Spleen (tissue), 11 donors: ENCODE data around the gene FNBP1. TPM values are rescaled to one million over a fixed set of nuclear protein-coding genes. Genes with fewer than 3 reads are reported as not detected.
A peak's percentile ranks its signal among the peaks of the same experiment; 100 is the strongest.

Source experiments
- DNase-seq: peaks from one replicate; pipeline ENCODE4 v3.0.0-alpha.2; 2020
- H3K27ac ChIP-seq, 8 donors: fragments of 200-600 bp; sonication (generic) in 7 of 8; 1 replicate in 4 of 8; 2 replicates in 4 of 8; pipeline versions ENCODE4 v1.5.0 to v1.8.0; 2016 to 2021; ENCODE audit warnings: inconsistent platforms in 4 of 8, mild to moderate bottlenecking in 4 of 8, moderate library complexity in 1 of 8
- H3K27me3 ChIP-seq, 7 donors: fragments of 200-600 bp; sonication (generic) in 6 of 7; replicated peaks in 1 of 7; 1 replicate in 4 of 7; 2 replicates in 3 of 7; pipeline versions ENCODE4 v1.5.0 to v1.8.0; 2016 to 2021; ENCODE audit warnings: inconsistent platforms in 3 of 7, mild to moderate bottlenecking in 1 of 7
- H3K36me3 ChIP-seq, 6 donors: fragments of 200-600 bp; sonication (generic) in 5 of 6; 1 replicate in 4 of 6; 2 replicates in 2 of 6; pipeline versions ENCODE4 v1.5.0 to v1.8.0; 2016 to 2021; ENCODE audit warnings: inconsistent platforms in 2 of 6
- H3K4me1 ChIP-seq, 6 donors: fragments of 200-600 bp; sonication (generic) in 5 of 6; 1 replicate in 3 of 6; 2 replicates in 3 of 6; pipeline versions ENCODE4 v1.5.0 to v1.8.0; 2016 to 2021; ENCODE audit warnings: inconsistent platforms in 3 of 6
- H3K4me3 ChIP-seq, 8 donors: fragments of 200-600 bp; sonication (generic) in 7 of 8; 1 replicate in 4 of 8; 2 replicates in 4 of 8; pipeline versions ENCODE4 v1.5.0 to v1.8.0; 2016 to 2021; ENCODE audit warnings: inconsistent platforms in 4 of 8, mild to moderate bottlenecking in 4 of 8, moderate library complexity in 2 of 8
- H3K9me3 ChIP-seq, 8 donors: fragments of 200-600 bp; sonication (generic) in 7 of 8; 1 replicate in 4 of 8; 2 replicates in 4 of 8; pipeline versions ENCODE4 v1.5.0 to v1.8.0; 2016 to 2021; ENCODE audit warnings: inconsistent platforms in 4 of 8
- CTCF ChIP-seq, 11 experiments: fragments of 200-600 bp in 7 of 11; fragments of 450-650 bp in 4 of 11; sonication (generic) in 4 of 11; IDR thresholded peaks in 8 of 11; conservative IDR thresholded peaks in 3 of 11; 1 replicate in 7 of 11; 2 replicates in 4 of 11; pipeline versions ENCODE4 v1.4.0 to v1.8.0; 2016 to 2021; ENCODE audit warnings: antibody characterized with exemption in 11 of 11, inconsistent platforms in 4 of 11, mild to moderate bottlenecking in 1 of 11
- POLR2A ChIP-seq, 3 donors: fragments of 450-650 bp; IDR thresholded peaks; one replicate each; pipeline ENCODE4 v1.5.1; 2017; ENCODE audit warnings: antibody characterized with exemption in 3 of 3, mild to moderate bottlenecking in 1 of 3
- POLR2AphosphoS5 ChIP-seq, 3 donors: sonication (generic); formaldehyde crosslinking; IDR thresholded peaks; one replicate each; pipeline ENCODE4 v1.5.1; 2017; ENCODE audit warnings: antibody characterized with exemption in 3 of 3
- whole genome bisulfite sequencing, 5 donors: extraction: QIAGEN DNeasy Blood & Tissue Kit in 3 of 5; methylation state at CpG; one replicate each; pipeline versions ENCODE4 v1.1.5 to v1.1.7; 2013 to 2018; 5-methylcytosine and 5-hydroxymethylcytosine counted together
- intact Hi-C: fragments of 100-400 bp; cut with DNase I; formaldehyde crosslinking; loops from one replicate; pipeline ENCODE4 v1.15.0; 2023; ENCODE audit warnings: low total_unique reads
- polyA plus RNA-seq, 3 donors: library from polyadenylated mRNA; stranded (reverse); fragments of 200-250 nt; gene quantifications; one replicate each; pipeline ENCODE4 v1.2.1, GENCODE V29; 2013
- total RNA-seq, 7 donors: library from RNA; depleted of rRNA in 3 of 7; stranded (reverse); fragments of >200 nt in 3 of 7; fragmentation: NEBNext Ultra II Directional in 4 of 7; extraction: Animal tissue kit (Norgen Biotek cat#: 25700) in 4 of 7; gene quantifications; one replicate each; pipeline versions ENCODE4 v1.1.0 to v1.2.1, GENCODE V29; 2016 to 2021
- donor health status: healthy with polysubstance abuse.
- donor health status: DM: no; HTN: no; CAD: no; lungs with moderate emphysema.
- donor health status: DM: no; HTN: no; CAD: no.
- donor health status: Bipolar disorder and iron deficiency.
- donor health status: healthy.
- donor health status: DM: no; HTN: no; CAD: no.
- donor health status: DM: yes; HTN: yes; CAD: no.

The FNBP1 gene
- total and polyA plus RNA-seq, 10 donors, result 40.6 to 156 (median 146) TPM

DNA sequence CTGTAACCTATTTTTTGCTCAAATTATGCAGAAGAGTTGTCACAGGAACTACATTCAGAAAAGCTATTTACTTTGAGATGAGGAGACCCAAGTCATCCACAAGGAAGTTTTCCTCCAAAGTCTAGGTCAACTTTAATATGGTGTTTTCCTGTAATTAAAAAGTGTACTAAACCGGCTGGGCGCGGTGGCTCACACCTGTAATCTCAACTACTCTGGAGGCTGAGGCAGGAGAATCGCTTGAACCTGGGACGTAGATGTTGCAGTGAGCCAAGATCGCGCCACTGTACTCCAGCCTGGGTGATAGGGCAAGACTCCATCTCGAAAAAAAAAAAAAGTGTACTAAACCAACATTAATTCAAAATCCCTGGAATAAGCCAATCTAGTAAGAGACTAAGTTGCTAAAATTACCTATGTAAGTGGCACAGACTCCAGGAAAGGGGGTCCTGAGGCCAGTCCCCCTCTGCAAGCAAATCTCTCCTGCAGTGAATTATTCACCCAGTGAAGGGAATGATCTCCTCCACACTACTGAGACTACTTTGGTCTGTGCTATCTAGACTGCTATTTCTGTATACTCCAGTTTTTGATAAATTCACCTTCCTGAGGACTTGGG, 38.9 kb downstream of the FNBP1 start:
- 70 to 95% (median 80%) methylated on average over 8 of the region's 8 CpGs for WGBS, 5 donors
- H3K36me3 ChIP-seq, result peaks cover 0 to 39% (median 0%) of the 10 kb centered on the region in 6 donors
- TF ChIP-seq POLR2AphosphoS5 (IDR thresholded peaks at IDR 0.05) (no peak), CTCF (IDR thresholded peaks at IDR 0.05 in 8 of 11, conservative IDR thresholded peaks at IDR 0.05 in 3 of 11) (no peak), POLR2A (IDR thresholded peaks at IDR 0.05) (no peak)

DNA sequence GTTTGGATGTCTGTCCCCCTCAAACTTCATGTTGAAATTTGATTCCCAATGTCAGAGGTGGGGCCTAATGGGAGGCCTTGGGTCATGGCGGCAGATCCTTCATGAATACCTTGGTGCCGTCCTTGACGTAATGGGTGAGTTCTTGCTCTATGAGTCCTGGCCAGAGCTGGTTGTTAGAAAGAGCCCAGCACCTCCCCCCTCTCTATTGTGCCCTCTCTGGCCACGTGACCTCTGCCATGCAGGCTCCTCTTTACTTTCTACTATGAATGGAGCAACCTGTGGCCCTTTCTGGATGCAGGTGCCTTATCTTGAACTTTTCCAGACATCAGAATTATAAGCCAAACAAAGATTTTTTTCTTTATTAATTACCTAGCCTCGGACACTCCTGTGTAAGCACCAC, 40.7 kb downstream of the FNBP1 start:
- DNase-seq, result no peak
- H3K4me1 ChIP-seq, result peaks cover 23 to 99% (median 88%) of the 10 kb centered on the region in 6 donors
- H3K36me3 ChIP-seq, result peaks cover 0 to 39% (median 0%) of the 10 kb centered on the region in 6 donors
- H3K27ac ChIP-seq, result peak overlapping the region in 3 of 8 donors; percentile 25 to 86 (median 77)
- TF ChIP-seq POLR2A (IDR thresholded peaks at IDR 0.05) (no peak), POLR2AphosphoS5 (IDR thresholded peaks at IDR 0.05) (no peak), CTCF (IDR thresholded peaks at IDR 0.05 in 8 of 11, conservative IDR thresholded peaks at IDR 0.05 in 3 of 11) (no peak)
- no peaks in the 10 kb centered on the region for H3K9me3 ChIP-seq
- intact Hi-C loops, result no loop called here
- H3K27me3 ChIP-seq, result no peaks in the 10 kb centered on the region
- 88 to 95% (median 91%) methylated on average over 5 of the region's 5 CpGs for WGBS, 5 donors
- no peak overlapping the region for H3K4me3 ChIP-seq

More for the DNA sequence above, 38.9 kb downstream of the FNBP1 start:
- H3K9me3 ChIP-seq, result no peaks in the 10 kb centered on the region
- intact Hi-C loops, result no loop called here
- H3K4me1 ChIP-seq, result peaks cover 23 to 100% (median 89%) of the 10 kb centered on the region in 6 donors
- peak overlapping the region in 6 of 8 donors; percentile 2 to 86 (median 56) for H3K27ac ChIP-seq
- no peaks in the 10 kb centered on the region for H3K27me3 ChIP-seq
- H3K4me3 ChIP-seq, result no peak overlapping the region
- no peak for DNase-seq

DNA sequence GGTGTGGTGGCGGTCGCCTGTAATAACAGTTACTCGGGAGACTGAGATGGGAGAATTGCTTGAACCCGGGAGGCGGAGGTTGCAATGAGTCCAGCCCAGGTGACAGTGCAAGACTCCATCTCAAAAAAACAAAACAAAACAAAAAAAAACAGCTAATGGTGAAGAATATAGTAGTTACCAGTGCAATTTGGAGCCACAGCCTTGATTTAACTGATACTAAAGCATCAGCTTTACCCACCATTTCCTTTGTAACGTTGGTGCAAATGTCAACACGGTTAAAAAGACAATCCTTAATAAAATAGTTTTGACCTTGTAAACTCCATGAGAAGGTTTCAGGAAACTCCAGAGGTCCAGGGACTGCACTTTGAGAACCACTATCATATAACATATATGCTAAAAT, 41.8 kb downstream of the FNBP1 start:
- no peak for TF ChIP-seq POLR2AphosphoS5 (IDR thresholded peaks at IDR 0.05)
- TF ChIP-seq POLR2A (IDR thresholded peaks at IDR 0.05), result no peak
- TF ChIP-seq CTCF (IDR thresholded peaks at IDR 0.05 in 8 of 11, conservative IDR thresholded peaks at IDR 0.05 in 3 of 11), result no peak
- intact Hi-C loops, result no loop called here
- DNase-seq, result no peak
- Histone ChIP-seq H3K4me1 (peaks cover 28 to 99% (median 88%) of the 10 kb centered on the region in 6 donors), H3K27ac (peak overlapping the region in 4 of 8 donors; percentile 86 to 91 (median 88)), H3K27me3 (no peaks in the 10 kb centered on the region), H3K36me3 (peaks cover 0 to 39% (median 0%) of the 10 kb centered on the region in 6 donors), H3K9me3 (no peaks in the 10 kb centered on the region), H3K4me3 (no peak overlapping the region)
- 58 to 77% (median 66%) methylated on average over 7 of the region's 7 CpGs for WGBS, 5 donors

- peaks cover 0 to 37% (median 2%) of the 10 kb centered on the region in 6 donors for H3K36me3 ChIP-seq
- H3K4me3 ChIP-seq, result no peak overlapping the region
- intact Hi-C loops, result no loop called here
- H3K4me1 ChIP-seq, result peaks cover 29 to 99% (median 90%) of the 10 kb centered on the region in 6 donors
- H3K27ac ChIP-seq, result peak overlapping the region in 5 of 8 donors; percentile 7 to 91 (median 88)
- DNase-seq, result no peak
- no peak for TF ChIP-seq CTCF (IDR thresholded peaks at IDR 0.05 in 8 of 11, conservative IDR thresholded peaks at IDR 0.05 in 3 of 11)
- no peak for TF ChIP-seq POLR2A (IDR thresholded peaks at IDR 0.05)
- no peak for TF ChIP-seq POLR2AphosphoS5 (IDR thresholded peaks at IDR 0.05)
- 57 to 79% (median 66%) methylated on average over 5 of the region's 5 CpGs for WGBS, 5 donors
- no peaks in the 10 kb centered on the region for H3K9me3 ChIP-seq
- H3K27me3 ChIP-seq, result no peaks in the 10 kb centered on the region
These were observed 43.9 kb downstream of the FNBP1 start for GRCh38 chr9:129999141-129999510.
